Measurements from ENCODE around the gene HMGB4.

- no peak for TF ChIP-seq FOXM1 (IDR thresholded peaks at IDR 0.05; ENCODE audit: borderline replicate concordance)
- no peak for TF ChIP-seq ELF4 (IDR thresholded peaks at IDR 0.05)
- TF ChIP-seq LEF1 (IDR thresholded peaks at IDR 0.05; ENCODE audit: borderline replicate concordance): no peak
Measured at GRCh38 chr1:33860671-33861070, 3.2 kb upstream of the HMGB4 start.

All from HEK293T (cell line).